HuH-7.5 (cell line): ENCODE measurements around the gene PIGU.
"Not testable (repeated sequence)": the region's sequence is repeated elsewhere in the genome, so short reads cannot be mapped to it uniquely, and the experiment has no call there.

Experiments used
- DNase-seq: peaks from one replicate; pipeline ENCODE4 v3.0.0; 2011; ENCODE audit warnings: low spot score

PIGU gene

GRCh38 chr20:34621383-34622367, 55.2 kb downstream of the PIGU start:
- DNase-seq = peak; percentile 38

- no peak for DNase-seq
These were observed 55.9 kb downstream of the PIGU start for GRCh38 chr20:34621036-34621343.

GRCh38 chr20:34618676-34619075, 58.2 kb downstream of the PIGU start:
- no peak for DNase-seq

- DNase-seq = not testable (repeated sequence)
These were observed 60.0 kb downstream of the PIGU start for GRCh38 chr20:34616913-34617312.

GRCh38 chr20:34615477-34615876, 61.4 kb downstream of the PIGU start:
- DNase-seq = no peak

GRCh38 chr20:34611976-34612375, 64.9 kb downstream of the PIGU start:
- DNase-seq = not testable (repeated sequence)

GRCh38 chr20:34607066-34607465, 69.8 kb downstream of the PIGU start:
- no peak for DNase-seq

- DNase-seq = no peak
These were observed 71.7 kb downstream of the PIGU start for GRCh38 chr20:34604980-34605788.

- no peak for DNase-seq
These were observed 75.8 kb downstream of the PIGU start for GRCh38 chr20:34600892-34601653.

GRCh38 chr20:34595377-34596184, 81.3 kb downstream of the PIGU start:
- no peak for DNase-seq

GRCh38 chr20:34586488-34587163, 90.3 kb downstream of the PIGU start:
- no peak for DNase-seq

GRCh38 chr20:34585019-34585418, 91.9 kb downstream of the PIGU start:
- DNase-seq = no peak

- DNase-seq = no peak
These were observed 93.3 kb downstream of the PIGU start for GRCh38 chr20:34583544-34583943.

- DNase-seq = no peak
These were observed 94.0 kb downstream of the PIGU start for GRCh38 chr20:34582911-34583310.

- DNase-seq = no peak
These were observed 94.7 kb downstream of the PIGU start for GRCh38 chr20:34582221-34582620.

- DNase-seq = no peak
These were observed 95.3 kb downstream of the PIGU start for GRCh38 chr20:34581341-34582184.

GRCh38 chr20:34579979-34580940, 96.6 kb downstream of the PIGU start:
- no peak for DNase-seq

- no peak for DNase-seq
These were observed 97.5 kb downstream of the PIGU start for GRCh38 chr20:34579191-34579978.
